Esophagus muscularis mucosa (tissue), 3 donors: ENCODE results near the gene APOL2.

Experiments used
- POLR2A ChIP-seq: fragments of 450-650 bp; IDR thresholded peaks from one replicate; pipeline ENCODE4 v1.6.1; 2017; ENCODE audit warnings: antibody characterized with exemption, moderate library complexity, mild to moderate bottlenecking, low read depth
- POLR2AphosphoS5 ChIP-seq, 2 donors: sonication (generic); formaldehyde crosslinking; IDR thresholded peaks; one replicate each; pipeline ENCODE4 v1.6.1; 2017; ENCODE audit warnings: antibody characterized with exemption in 2 of 2
- TF ChIP-seq, protein P1 (sequence below), 3 experiments: fragments of 200-600 bp in 2 of 3; fragments of 450-650 bp in 1 of 3; sonication (generic) in 2 of 3; IDR thresholded peaks; one replicate each; pipeline ENCODE4 v1.5.1; 2017 to 2019; ENCODE audit warnings: antibody characterized with exemption in 3 of 3, mild to moderate bottlenecking in 2 of 3, moderate library complexity in 1 of 3

- TF ChIP-seq, protein P1, sequence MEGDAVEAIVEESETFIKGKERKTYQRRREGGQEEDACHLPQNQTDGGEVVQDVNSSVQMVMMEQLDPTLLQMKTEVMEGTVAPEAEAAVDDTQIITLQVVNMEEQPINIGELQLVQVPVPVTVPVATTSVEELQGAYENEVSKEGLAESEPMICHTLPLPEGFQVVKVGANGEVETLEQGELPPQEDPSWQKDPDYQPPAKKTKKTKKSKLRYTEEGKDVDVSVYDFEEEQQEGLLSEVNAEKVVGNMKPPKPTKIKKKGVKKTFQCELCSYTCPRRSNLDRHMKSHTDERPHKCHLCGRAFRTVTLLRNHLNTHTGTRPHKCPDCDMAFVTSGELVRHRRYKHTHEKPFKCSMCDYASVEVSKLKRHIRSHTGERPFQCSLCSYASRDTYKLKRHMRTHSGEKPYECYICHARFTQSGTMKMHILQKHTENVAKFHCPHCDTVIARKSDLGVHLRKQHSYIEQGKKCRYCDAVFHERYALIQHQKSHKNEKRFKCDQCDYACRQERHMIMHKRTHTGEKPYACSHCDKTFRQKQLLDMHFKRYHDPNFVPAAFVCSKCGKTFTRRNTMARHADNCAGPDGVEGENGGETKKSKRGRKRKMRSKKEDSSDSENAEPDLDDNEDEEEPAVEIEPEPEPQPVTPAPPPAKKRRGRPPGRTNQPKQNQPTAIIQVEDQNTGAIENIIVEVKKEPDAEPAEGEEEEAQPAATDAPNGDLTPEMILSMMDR (IDR thresholded peaks at IDR 0.05), result no peak
- no peak for TF ChIP-seq POLR2AphosphoS5 (IDR thresholded peaks at IDR 0.05)
- TF ChIP-seq POLR2A, result no peak
Observed at GRCh38 chr22:36236388-36237319, 2.7 kb downstream of the APOL2 start.
